ENCODE data around the gene DOCK3.
A peak's percentile ranks its signal among the peaks of the same experiment; 100 is the strongest.
"Not testable (repeated sequence)": the region's sequence is repeated elsewhere in the genome, so short reads cannot be mapped to it uniquely, and the experiment has no call there.

DOCK3 gene

GRCh38 chr3:51269466-51269865, 594.7 kb downstream of the DOCK3 start:
- no peak for FAIRE-seq

DNA sequence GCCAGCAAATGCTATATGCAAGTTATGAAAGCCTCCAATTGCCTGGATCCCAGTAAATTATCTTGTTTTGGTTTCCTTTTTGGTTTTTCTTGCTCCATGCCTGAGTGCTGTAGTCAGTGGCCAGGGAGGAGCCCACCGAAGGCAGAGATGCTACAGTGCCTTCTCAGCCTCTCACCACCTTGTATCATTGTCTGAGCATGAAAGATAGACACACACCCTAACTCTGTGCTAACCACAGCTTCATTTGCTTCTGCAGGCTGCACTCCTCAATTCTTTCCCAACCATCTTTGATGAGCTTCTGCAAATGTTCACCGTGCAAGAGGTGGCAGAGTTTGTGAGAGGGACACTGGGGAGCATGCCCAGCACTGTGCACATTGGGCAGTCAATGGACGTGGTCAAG, 595.8 kb downstream of the DOCK3 start:
- FAIRE-seq = no peak

DNA sequence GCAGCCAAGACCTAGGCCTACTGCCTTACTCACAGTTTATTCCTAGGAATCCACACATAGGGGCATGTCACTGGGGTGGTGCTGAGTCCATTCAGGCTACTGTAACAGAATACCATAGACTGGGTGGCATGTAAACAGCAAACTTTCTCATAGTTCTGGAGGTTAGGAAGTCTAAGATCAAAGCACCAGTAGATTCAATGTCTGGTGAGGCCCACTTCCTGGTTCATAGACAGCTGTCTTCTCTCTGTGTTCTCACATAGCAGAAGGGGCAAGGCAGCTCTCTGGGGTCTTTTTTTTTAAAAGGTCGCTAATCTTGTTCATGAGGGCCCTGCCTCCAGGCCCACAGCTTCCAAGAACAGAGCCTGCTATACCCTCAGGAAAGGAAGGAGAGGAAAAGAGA, 596.4 kb downstream of the DOCK3 start:
- FAIRE-seq = no peak

GRCh38 chr3:51274052-51274451, 599.3 kb downstream of the DOCK3 start:
- no peak for FAIRE-seq

GRCh38 chr3:51275111-51275805, 600.5 kb downstream of the DOCK3 start:
- no peak for FAIRE-seq

- FAIRE-seq = no peak
Observed at GRCh38 chr3:51276046-51276445, 601.3 kb downstream of the DOCK3 start.

GRCh38 chr3:51279448-51279847, 604.7 kb downstream of the DOCK3 start:
- FAIRE-seq = no peak

GRCh38 chr3:51280176-51280575, 605.4 kb downstream of the DOCK3 start:
- FAIRE-seq = no peak

DNA sequence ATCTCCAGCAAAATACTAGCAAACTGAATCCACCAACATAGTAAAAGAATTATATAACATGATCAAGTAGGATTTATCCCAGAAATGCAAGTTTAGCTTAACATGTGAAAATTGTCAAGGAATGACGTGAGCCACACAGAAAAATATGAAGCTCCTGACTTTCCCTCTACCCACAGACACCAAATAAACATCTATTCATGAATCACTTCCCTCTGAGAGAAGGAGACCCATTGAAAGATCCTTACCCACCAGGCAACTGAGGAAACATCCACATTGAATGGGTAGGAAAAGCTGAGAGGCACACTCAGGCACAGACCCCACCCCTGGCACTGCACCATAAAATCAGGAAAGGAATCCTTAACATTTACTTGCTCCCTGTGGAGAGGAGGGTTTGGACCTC, 608.2 kb downstream of the DOCK3 start:
- FAIRE-seq = no peak

- FAIRE-seq = no peak
Observed at GRCh38 chr3:51283421-51283820, 608.7 kb downstream of the DOCK3 start.

DNA sequence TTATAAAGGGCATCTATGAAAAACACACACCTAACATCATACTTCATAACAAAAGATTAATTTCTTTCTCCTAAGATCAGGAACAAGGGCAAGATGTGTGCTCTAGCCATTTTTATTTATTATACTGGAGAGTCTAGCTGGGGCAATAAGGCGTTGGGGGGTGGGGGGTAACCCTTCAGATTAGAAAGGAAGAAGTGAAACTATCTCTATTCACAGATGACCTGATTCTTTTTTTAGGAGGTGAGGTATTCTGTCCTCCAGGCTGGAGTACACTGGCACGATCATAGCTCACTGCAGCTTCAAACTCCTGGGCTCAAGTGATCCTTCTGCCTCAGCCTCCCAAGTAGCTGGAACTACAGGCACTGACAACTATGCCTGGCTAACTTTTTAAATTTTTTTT, 620.9 kb downstream of the DOCK3 start:
- no peak for FAIRE-seq

GRCh38 chr3:51297333-51297732, 622.6 kb downstream of the DOCK3 start:
- FAIRE-seq = no peak

DNA sequence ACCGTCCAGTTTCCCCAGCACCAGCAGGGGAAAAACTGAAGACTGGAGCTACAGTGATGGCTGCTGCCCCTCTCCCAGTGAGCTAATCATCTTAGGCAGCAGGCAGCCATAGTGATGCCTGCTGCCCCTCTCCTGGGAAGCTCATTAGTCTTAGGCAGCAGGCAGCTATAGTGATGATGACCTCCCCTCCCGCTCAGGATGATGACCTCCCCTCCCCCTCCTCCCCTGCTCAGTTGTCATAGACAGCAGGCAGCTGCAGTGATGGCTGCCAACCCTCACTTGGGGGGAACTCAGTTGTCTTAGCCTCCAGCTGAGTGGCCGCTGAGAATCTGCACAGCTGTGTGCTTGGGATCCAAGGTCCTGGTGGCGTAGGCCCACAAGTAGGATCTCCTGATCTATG, 629.5 kb downstream of the DOCK3 start:
- FAIRE-seq = no peak

- FAIRE-seq = no peak
Observed at GRCh38 chr3:51306093-51306492, 631.4 kb downstream of the DOCK3 start.

- no peak for FAIRE-seq
Observed at GRCh38 chr3:51307458-51307857, 632.7 kb downstream of the DOCK3 start.

GRCh38 chr3:51307945-51308607, 633.3 kb downstream of the DOCK3 start:
- FAIRE-seq = not testable (repeated sequence)

DNA sequence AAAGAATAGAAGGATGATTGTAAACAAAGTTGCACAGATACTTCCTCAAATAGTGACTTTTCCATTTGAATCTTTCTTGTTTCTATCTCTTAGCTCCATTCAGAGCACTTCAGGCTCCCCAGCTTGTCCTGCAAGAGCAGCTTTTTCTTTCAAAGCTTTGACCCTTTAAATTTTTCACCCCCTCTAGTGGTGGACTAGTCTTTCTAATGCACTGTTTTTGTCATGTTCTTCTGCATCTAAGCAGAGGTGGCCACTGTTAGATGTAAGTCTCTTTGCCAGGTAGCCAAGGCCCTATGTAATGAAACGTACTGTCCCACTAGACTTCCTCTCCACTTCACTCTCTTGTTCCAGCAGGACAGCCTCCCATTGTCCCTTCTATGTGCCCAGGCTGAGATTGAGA, 636.3 kb downstream of the DOCK3 start:
- FAIRE-seq = peak; percentile 46

- FAIRE-seq = no peak
Observed at GRCh38 chr3:51328206-51328605, 653.5 kb downstream of the DOCK3 start.

GRCh38 chr3:51330046-51330445, 655.3 kb downstream of the DOCK3 start:
- no peak for FAIRE-seq

DNA sequence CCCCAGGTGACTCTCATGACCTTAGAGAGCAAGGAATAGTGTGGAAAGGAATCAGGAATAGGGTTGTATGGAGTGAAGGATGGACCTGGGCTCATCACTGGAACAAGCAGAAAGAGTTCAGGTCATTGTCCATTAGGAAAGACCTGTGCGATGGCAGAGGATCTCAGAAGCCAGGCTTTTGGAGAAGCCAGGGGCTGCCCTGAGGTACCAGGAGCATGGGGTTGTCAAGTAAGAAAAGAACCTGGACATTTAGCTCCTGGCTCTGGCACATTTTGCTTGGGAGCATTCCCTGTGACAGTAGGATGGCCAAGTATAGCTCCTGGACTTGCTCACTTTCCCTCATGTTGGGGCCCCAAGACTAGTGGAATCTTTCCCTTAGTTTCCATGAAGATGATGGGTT, 657.4 kb downstream of the DOCK3 start:
- FAIRE-seq = no peak

GRCh38 chr3:51333021-51333420, 658.3 kb downstream of the DOCK3 start:
- no peak for FAIRE-seq

DNA sequence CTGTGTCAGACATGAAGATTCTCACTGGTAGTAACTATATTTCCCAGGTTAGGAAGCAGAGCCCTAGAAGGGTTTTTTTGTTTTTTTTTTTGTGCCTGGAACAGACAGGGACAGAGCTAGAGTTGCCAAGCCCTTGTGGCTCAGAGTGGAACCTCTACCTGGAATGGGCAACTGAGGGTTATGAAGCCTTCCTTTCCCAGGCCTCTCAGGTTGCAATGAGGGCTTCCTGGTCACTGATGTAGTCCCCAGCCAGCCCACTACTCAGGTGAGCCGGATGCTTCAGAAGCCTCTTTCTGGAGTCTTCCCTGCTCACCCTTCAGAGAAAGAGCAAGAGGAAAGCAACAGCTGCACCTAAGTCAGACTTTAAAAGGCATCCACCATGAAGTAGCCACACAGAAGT, 661.5 kb downstream of the DOCK3 start:
- FAIRE-seq = no peak

- no peak for FAIRE-seq
Observed at GRCh38 chr3:51337666-51338065, 662.9 kb downstream of the DOCK3 start.

- no peak for FAIRE-seq
Observed at GRCh38 chr3:51338632-51339031, 663.9 kb downstream of the DOCK3 start.
